ENCODE measurements around the gene KRT79.

DNA sequence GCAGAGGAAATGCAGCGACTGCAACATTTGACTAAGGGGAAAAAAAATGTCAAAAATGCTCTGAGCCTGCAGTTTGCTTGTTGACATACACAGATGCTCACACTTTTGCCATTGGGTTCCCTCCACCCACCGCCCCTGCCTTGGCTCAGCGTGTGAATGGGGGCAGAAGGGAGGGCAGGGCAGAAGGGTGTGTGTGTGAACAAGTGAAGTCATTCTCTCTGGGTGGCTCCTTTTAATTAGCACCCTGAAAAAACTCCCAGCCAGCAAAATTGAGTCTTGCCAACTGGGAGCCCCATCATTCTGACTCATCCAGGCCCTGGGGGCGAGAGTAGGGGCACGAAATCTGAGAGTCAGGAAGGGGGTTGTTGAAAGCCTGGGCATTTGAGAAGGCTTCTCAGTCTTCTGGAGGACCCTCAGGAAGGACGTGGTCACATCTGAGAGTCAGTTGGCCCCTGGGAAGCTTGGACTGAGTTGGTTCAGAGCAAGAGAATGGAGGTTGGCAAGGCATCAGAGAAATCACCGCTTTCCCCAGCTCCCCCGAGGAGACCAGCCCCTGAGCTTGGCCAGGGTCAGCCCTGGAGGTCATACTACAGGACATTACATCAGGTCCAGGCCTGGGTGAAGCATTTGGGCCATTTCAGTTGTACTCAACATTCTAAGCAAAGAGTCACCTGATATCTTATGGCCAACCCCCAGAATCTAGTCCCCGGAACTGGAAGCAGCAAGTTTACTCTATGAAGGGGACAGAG is 37.4 kb upstream of the KRT79 start:
- TF ChIP-seq, protein P1, sequence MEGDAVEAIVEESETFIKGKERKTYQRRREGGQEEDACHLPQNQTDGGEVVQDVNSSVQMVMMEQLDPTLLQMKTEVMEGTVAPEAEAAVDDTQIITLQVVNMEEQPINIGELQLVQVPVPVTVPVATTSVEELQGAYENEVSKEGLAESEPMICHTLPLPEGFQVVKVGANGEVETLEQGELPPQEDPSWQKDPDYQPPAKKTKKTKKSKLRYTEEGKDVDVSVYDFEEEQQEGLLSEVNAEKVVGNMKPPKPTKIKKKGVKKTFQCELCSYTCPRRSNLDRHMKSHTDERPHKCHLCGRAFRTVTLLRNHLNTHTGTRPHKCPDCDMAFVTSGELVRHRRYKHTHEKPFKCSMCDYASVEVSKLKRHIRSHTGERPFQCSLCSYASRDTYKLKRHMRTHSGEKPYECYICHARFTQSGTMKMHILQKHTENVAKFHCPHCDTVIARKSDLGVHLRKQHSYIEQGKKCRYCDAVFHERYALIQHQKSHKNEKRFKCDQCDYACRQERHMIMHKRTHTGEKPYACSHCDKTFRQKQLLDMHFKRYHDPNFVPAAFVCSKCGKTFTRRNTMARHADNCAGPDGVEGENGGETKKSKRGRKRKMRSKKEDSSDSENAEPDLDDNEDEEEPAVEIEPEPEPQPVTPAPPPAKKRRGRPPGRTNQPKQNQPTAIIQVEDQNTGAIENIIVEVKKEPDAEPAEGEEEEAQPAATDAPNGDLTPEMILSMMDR (IDR thresholded peaks at IDR 0.05), result no peak
- no peak for TF ChIP-seq POLR2A (IDR thresholded peaks at IDR 0.05)

Data from heart left ventricle (tissue), 13 donors.